ENCODE data around the gene MIER1.

GRCh38 chr1:66929999-66930822 is 5.4 kb downstream of the MIER1 start:
- TF ChIP-seq CTCF (conservative IDR thresholded peaks at IDR 0.05 in 1 of 2, IDR thresholded peaks at IDR 0.05 in 1 of 2; ENCODE audit: extremely low read depth in 1 of 2, insufficient read depth in 1 of 2, low read depth in 1 of 2, low read length in 2 of 2): peak in 1 of 2 donors; percentile 24
- no peak for TF ChIP-seq EZH2 (IDR thresholded peaks at IDR 0.05; ENCODE audit: borderline replicate concordance, low read length)
